GM19468 (cell line): ENCODE data around the gene SPECC1.

Experiments used
- ATAC-seq: cut with Tn5 transposase; IDR thresholded peaks from one replicate; pipeline ENCODE4 v1.9.1; 2021; ENCODE audit warnings: mild to moderate bottlenecking, moderate library complexity, moderate number of reproducible peaks; ENCODE audit not compliant: unreplicated experiment; ENCODE audit errors: extremely low read depth

The SPECC1 gene

GRCh38 chr17:20197272-20197926 is 188.2 kb downstream of the SPECC1 start:
- no peak for ATAC-seq

- no peak for ATAC-seq
Observed at GRCh38 chr17:20200016-20200795, 191.0 kb downstream of the SPECC1 start.

- ATAC-seq, result no peak
Observed at GRCh38 chr17:20200865-20201458, 191.8 kb downstream of the SPECC1 start.

GRCh38 chr17:20202141-20202621 is 193.0 kb downstream of the SPECC1 start:
- no peak for ATAC-seq

GRCh38 chr17:20203018-20203417 is 193.9 kb downstream of the SPECC1 start:
- ATAC-seq, result no peak

GRCh38 chr17:20203761-20204263 is 194.7 kb downstream of the SPECC1 start:
- ATAC-seq, result no peak

- no peak for ATAC-seq
Observed at GRCh38 chr17:20205609-20206008, 196.4 kb downstream of the SPECC1 start.

GRCh38 chr17:20206068-20206467 is 196.9 kb downstream of the SPECC1 start:
- ATAC-seq, result no peak

GRCh38 chr17:20206591-20206990 is 197.4 kb downstream of the SPECC1 start:
- no peak for ATAC-seq

GRCh38 chr17:20207262-20207985 is 198.3 kb downstream of the SPECC1 start:
- no peak for ATAC-seq

GRCh38 chr17:20208717-20209116 is 199.6 kb downstream of the SPECC1 start:
- no peak for ATAC-seq

GRCh38 chr17:20210180-20210579 is 201.0 kb downstream of the SPECC1 start:
- no peak for ATAC-seq

GRCh38 chr17:20210614-20211013 is 201.5 kb downstream of the SPECC1 start:
- ATAC-seq, result no peak

GRCh38 chr17:20211246-20211645 is 202.1 kb downstream of the SPECC1 start:
- no peak for ATAC-seq

GRCh38 chr17:20213449-20213848 is 204.3 kb downstream of the SPECC1 start:
- ATAC-seq, result no peak

GRCh38 chr17:20214794-20215193 is 205.6 kb downstream of the SPECC1 start:
- ATAC-seq, result no peak

GRCh38 chr17:20216154-20216815 is 207.1 kb downstream of the SPECC1 start:
- no peak for ATAC-seq

- ATAC-seq, result no peak
Observed at GRCh38 chr17:20216853-20217252, 207.7 kb downstream of the SPECC1 start.

- no peak for ATAC-seq
Observed at GRCh38 chr17:20217677-20218076, 208.5 kb downstream of the SPECC1 start.

GRCh38 chr17:20218272-20218671 is 209.1 kb downstream of the SPECC1 start:
- no peak for ATAC-seq
